ENCODE results near the gene GSK3A. TPM values are rescaled to one million over a fixed set of nuclear protein-coding genes. Genes with fewer than 3 reads are reported as not detected.

Gene GSK3A
- total RNA-seq, 1 donor from 2014 or later = 54.7 TPM

DNA sequence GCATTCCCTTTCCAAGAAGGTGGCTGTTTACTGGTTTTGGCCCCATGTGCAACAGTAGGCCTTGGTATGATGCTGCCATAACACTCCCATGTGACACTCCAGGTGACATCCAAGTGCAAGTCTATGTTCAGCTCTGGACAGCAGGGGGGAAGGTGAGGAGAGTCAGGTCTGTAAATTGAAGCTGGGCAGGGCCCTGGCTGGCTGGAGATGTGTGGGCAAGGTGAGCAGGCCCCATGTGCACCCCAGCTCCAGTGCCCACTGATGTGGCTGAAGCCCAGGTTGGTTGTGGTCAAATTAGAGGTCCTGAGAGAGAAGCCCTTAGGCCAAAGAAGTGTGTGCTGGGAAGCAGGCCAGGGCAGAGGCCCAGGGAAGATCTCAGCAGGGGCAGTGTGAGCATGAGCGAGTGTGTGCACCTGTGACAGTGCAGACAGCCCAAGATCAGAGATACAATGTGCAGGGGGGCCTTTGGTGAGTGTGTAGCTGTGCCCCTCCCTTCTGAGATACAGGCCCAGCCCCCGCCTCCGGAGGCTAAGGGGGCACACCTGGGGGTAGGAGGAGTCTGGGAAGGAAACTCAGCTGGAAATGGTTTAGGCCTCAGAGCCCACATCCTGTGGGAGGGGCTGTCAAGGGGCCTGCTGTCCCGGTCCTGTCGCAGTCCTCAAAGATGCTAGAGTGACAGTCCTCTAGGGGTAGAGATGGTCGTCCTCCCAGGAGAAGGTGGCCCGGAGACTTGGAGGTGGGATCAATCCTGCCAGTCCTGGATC, 43.5 kb downstream of the GSK3A start:
- no peaks in the 10 kb centered on the region for H3K27me3 Mint-ChIP-seq
- H3K27ac Mint-ChIP-seq = no peak overlapping the region
- H3K9me3 Mint-ChIP-seq (ENCODE audit: low read depth) = no peaks in the 10 kb centered on the region
- peaks cover 27% of the 10 kb centered on the region for H3K36me3 Mint-ChIP-seq (ENCODE audit: insufficient read depth)
- TF ChIP-seq, protein P1, sequence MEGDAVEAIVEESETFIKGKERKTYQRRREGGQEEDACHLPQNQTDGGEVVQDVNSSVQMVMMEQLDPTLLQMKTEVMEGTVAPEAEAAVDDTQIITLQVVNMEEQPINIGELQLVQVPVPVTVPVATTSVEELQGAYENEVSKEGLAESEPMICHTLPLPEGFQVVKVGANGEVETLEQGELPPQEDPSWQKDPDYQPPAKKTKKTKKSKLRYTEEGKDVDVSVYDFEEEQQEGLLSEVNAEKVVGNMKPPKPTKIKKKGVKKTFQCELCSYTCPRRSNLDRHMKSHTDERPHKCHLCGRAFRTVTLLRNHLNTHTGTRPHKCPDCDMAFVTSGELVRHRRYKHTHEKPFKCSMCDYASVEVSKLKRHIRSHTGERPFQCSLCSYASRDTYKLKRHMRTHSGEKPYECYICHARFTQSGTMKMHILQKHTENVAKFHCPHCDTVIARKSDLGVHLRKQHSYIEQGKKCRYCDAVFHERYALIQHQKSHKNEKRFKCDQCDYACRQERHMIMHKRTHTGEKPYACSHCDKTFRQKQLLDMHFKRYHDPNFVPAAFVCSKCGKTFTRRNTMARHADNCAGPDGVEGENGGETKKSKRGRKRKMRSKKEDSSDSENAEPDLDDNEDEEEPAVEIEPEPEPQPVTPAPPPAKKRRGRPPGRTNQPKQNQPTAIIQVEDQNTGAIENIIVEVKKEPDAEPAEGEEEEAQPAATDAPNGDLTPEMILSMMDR (IDR thresholded peaks at IDR 0.05; ENCODE audit: unreplicated experiment) = no peak
- no peak for DNase-seq (ENCODE audit: low spot score, unreplicated experiment)
- H3K4me1 Mint-ChIP-seq (ENCODE audit: low read depth) = no peaks in the 10 kb centered on the region
- H3K4me3 Mint-ChIP-seq (ENCODE audit: low read depth) = no peak overlapping the region

GRCh38 chr19:42197375-42197817, 45.0 kb downstream of the GSK3A start:
- no peaks in the 10 kb centered on the region for H3K9me3 Mint-ChIP-seq (ENCODE audit: low read depth)
- H3K27me3 Mint-ChIP-seq = peaks cover 4% of the 10 kb centered on the region
- H3K27ac Mint-ChIP-seq = no peak overlapping the region
- TF ChIP-seq, protein P1 (IDR thresholded peaks at IDR 0.05; ENCODE audit: unreplicated experiment) = no peak
- DNase-seq (ENCODE audit: low spot score, unreplicated experiment) = no peak
- H3K4me1 Mint-ChIP-seq (ENCODE audit: low read depth) = no peaks in the 10 kb centered on the region
- H3K36me3 Mint-ChIP-seq (ENCODE audit: insufficient read depth) = peaks cover 23% of the 10 kb centered on the region
- H3K4me3 Mint-ChIP-seq (ENCODE audit: low read depth) = no peak overlapping the region

DNA sequence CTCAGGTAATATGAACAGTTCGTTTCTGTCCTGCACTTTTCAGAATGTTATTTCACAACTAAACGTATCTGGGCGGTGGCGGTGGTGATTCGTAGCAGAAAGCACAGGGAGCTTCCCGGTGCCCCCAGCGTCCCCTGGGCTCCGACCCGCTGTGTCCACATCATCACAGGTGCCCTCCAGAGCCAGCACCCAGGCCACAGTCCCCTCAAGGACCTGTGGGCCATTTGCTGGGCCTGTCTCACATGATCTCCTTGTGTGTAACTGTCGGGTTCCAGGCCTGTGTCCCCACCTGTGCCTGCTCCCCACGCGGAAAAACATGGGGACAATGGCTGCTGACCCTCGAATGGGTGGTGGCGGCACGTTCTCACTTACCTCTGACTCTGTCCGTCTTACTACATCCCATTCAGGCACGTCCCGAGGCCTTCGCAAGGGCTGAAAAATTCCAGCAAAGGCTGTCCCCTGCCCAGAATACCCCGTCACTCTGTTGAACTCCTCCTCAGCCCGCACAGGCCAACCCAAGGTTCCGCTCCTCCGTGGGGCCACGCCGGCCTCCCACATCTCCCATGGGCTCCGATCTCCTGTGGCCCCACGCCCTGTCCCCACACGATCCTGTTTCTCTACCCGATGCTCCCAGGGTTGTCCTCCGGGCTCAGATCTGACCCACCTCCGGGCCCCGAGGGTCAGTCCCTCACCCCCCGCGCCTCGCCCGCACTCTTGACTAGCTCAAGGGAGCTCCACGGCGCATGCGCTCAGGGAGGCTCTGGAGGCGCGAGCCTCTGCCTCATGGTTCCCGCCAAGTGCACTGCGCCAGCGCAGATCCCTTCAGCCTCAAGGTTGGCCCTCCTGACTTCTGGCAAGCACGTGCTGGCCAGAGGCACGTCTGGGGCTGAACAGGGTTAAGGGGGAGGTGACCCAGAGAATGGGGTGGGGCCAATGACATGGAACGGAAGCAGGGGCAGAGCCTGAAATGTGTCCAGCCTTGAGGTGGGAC, 46.1 kb downstream of the GSK3A start:
- no peak overlapping the region for H3K4me3 Mint-ChIP-seq (ENCODE audit: low read depth)
- H3K36me3 Mint-ChIP-seq (ENCODE audit: insufficient read depth) = peaks cover 20% of the 10 kb centered on the region
- H3K4me1 Mint-ChIP-seq (ENCODE audit: low read depth) = no peaks in the 10 kb centered on the region
- H3K9me3 Mint-ChIP-seq (ENCODE audit: low read depth) = no peaks in the 10 kb centered on the region
- H3K27ac Mint-ChIP-seq = no peak overlapping the region
- TF ChIP-seq, protein P1 (IDR thresholded peaks at IDR 0.05; ENCODE audit: unreplicated experiment) = no peak
- no peak for DNase-seq (ENCODE audit: low spot score, unreplicated experiment)
- H3K27me3 Mint-ChIP-seq = peaks cover 14% of the 10 kb centered on the region

- peaks cover 9% of the 10 kb centered on the region for H3K36me3 Mint-ChIP-seq (ENCODE audit: insufficient read depth)
- H3K27ac Mint-ChIP-seq = no peak overlapping the region
- H3K4me1 Mint-ChIP-seq (ENCODE audit: low read depth) = no peaks in the 10 kb centered on the region
- DNase-seq (ENCODE audit: low spot score, unreplicated experiment) = no peak
- H3K9me3 Mint-ChIP-seq (ENCODE audit: low read depth) = no peaks in the 10 kb centered on the region
- TF ChIP-seq, protein P1 (IDR thresholded peaks at IDR 0.05; ENCODE audit: unreplicated experiment) = no peak
- H3K27me3 Mint-ChIP-seq = peaks cover 30% of the 10 kb centered on the region
- no peak overlapping the region for H3K4me3 Mint-ChIP-seq (ENCODE audit: low read depth)
Observed at GRCh38 chr19:42193706-42194105, 48.7 kb downstream of the GSK3A start.

GRCh38 chr19:42193294-42193693, 49.1 kb downstream of the GSK3A start:
- H3K4me3 Mint-ChIP-seq (ENCODE audit: low read depth) = no peak overlapping the region
- no peak for DNase-seq (ENCODE audit: low spot score, unreplicated experiment)
- no peaks in the 10 kb centered on the region for H3K4me1 Mint-ChIP-seq (ENCODE audit: low read depth)
- TF ChIP-seq, protein P1 (IDR thresholded peaks at IDR 0.05; ENCODE audit: unreplicated experiment) = no peak
- H3K9me3 Mint-ChIP-seq (ENCODE audit: low read depth) = no peaks in the 10 kb centered on the region
- peaks cover 7% of the 10 kb centered on the region for H3K36me3 Mint-ChIP-seq (ENCODE audit: insufficient read depth)
- H3K27me3 Mint-ChIP-seq = peaks cover 30% of the 10 kb centered on the region
- no peak overlapping the region for H3K27ac Mint-ChIP-seq
